Panc1 (cell line): Measurements from ENCODE around the gene GSC2. TPM values are rescaled to one million over a fixed set of nuclear protein-coding genes. Genes with fewer than 3 reads are reported as not detected.
A peak's percentile ranks its signal among the peaks of the same experiment; 100 is the strongest.

Experiments used
- ATAC-seq: fragments of 200-7000 bp; cut with Tn5 transposase; 2 replicates; pipeline ENCODE4 v1.9.1; 2020; ENCODE audit warnings: mild to moderate bottlenecking, moderate library complexity
- BruUV-seq: library from RNA; stranded (reverse); fragments of 400-500 nt; replicated peaks from 2 replicates; lab custom pipeline; 2021; lab: Mats Ljungman, UMichigan
- CTCF ChIA-PET: fragments of 300-600 bp; sonication (Branson Sonifier 250); formaldehyde crosslinking; loops from one replicate; lab custom pipeline; 2022; ENCODE audit warnings: antibody characterized with exemption; lab: Charles Lee
- POLR2A ChIA-PET: fragments of 300-600 bp; sonication (Branson Sonifier 250); formaldehyde crosslinking; loops from one replicate; lab custom pipeline; 2022; ENCODE audit warnings: antibody characterized with exemption; lab: Charles Lee
- DNase-seq: peaks from one replicate; pipeline ENCODE4 v3.0.0-alpha.2; 2010; ENCODE audit warnings: low read depth, low spot score
- H3K27ac ChIP-seq: 2 replicates; pipeline ENCODE4 v1.5.1; 2011; ENCODE audit warnings: mild to moderate bottlenecking, low read length, inconsistent platforms
- H3K27me3 ChIP-seq: fragments of 200-500 bp; sonication (Bioruptor generic); 2 replicates; pipeline ENCODE4 v1.6.0; 2014; ENCODE audit warnings: low read length, inconsistent platforms; ENCODE audit not compliant: control insufficient read depth, insufficient read depth
- H3K36me3 ChIP-seq: fragments of 200-500 bp; sonication (Bioruptor generic); 2 replicates; pipeline ENCODE4 v1.5.1; 2014; ENCODE audit warnings: inconsistent platforms, mild to moderate bottlenecking, low read length, moderate library complexity; ENCODE audit not compliant: control insufficient read depth, insufficient read depth
- H3K4me1 ChIP-seq: 2 replicates; pipeline ENCODE4 v1.5.1; 2011; ENCODE audit warnings: inconsistent platforms, mild to moderate bottlenecking, low read length, moderate library complexity; ENCODE audit not compliant: control insufficient read depth, insufficient read depth
- H3K4me3 ChIP-seq, 2 experiments: 2 replicates each; pipeline ENCODE4 v1.5.1; 2011 to 2012; ENCODE audit warnings: low read depth in 2 of 2, low read length in 2 of 2, mild to moderate bottlenecking in 2 of 2, inconsistent platforms in 1 of 2, moderate library complexity in 1 of 2
- H3K9me3 ChIP-seq: fragments of 200-500 bp; sonication (Bioruptor generic); 2 replicates; pipeline ENCODE4 v1.5.1; 2014; ENCODE audit warnings: low read depth, mild to moderate bottlenecking, inconsistent platforms, low read length, moderate library complexity; ENCODE audit not compliant: control insufficient read depth, insufficient read depth
- CTCF ChIP-seq: fragments of 450-650 bp; IDR thresholded peaks from 2 replicates; pipeline ENCODE4 v1.5.1; 2017; ENCODE audit warnings: mild to moderate bottlenecking
- POLR2AphosphoS5 ChIP-seq: IDR thresholded peaks from 2 replicates; pipeline ENCODE4 v1.6.1; 2012; ENCODE audit warnings: mild to moderate bottlenecking, low read depth, low read length, moderate library complexity
- SIN3A ChIP-seq: IDR thresholded peaks from 2 replicates; pipeline ENCODE4 v1.6.1; 2012; ENCODE audit warnings: low read depth, mild to moderate bottlenecking, low read length, moderate library complexity, borderline replicate concordance; ENCODE audit not compliant: insufficient read depth
- TCF7L2 ChIP-seq: IDR thresholded peaks from 2 replicates; pipeline ENCODE4 v1.6.1; 2011; ENCODE audit warnings: mild to moderate bottlenecking, low read depth, low read length, inconsistent platforms
- in situ Hi-C: cut with HindIII; loops from 2 replicates; pipeline ENCODE4 v1.10.0; 2016; ENCODE audit warnings: low sequenced_read_pairs, low pct_unique_long_range_greater_than_20kb
- intact Hi-C: fragments of 100-400 bp; cut with micrococcal nuclease; formaldehyde crosslinking; loops from one replicate; pipeline ENCODE4 v1.10.0; 2022; ENCODE audit not compliant: unreplicated experiment
- total RNA-seq: library from RNA; stranded (reverse); gene quantifications from one replicate; pipeline ENCODE4 v1.2.1, GENCODE V29; 2021; ENCODE audit not compliant: unreplicated experiment
- TF ChIP-seq, protein P1 (sequence below), 2 experiments: IDR thresholded peaks; 2 replicates each; pipeline ENCODE4 v1.6.1; 2011 to 2012; ENCODE audit warnings: low read depth in 2 of 2, control low read depth in 1 of 2, low read length in 1 of 2, mild to moderate bottlenecking in 1 of 2, moderate library complexity in 1 of 2; ENCODE audit not compliant: insufficient read depth in 1 of 2

GSC2 gene
- total RNA-seq, 1 experiment from 2014 or later = 0.23 TPM

GRCh38 chr22:19143212-19143611 is 6.9 kb downstream of the GSC2 start:
- H3K4me1 ChIP-seq = no peaks in the 10 kb centered on the region
- TF ChIP-seq TCF7L2 (no peak), CTCF (no peak), SIN3A (no peak), POLR2AphosphoS5 (no peak)
- TF ChIP-seq, protein P1, sequence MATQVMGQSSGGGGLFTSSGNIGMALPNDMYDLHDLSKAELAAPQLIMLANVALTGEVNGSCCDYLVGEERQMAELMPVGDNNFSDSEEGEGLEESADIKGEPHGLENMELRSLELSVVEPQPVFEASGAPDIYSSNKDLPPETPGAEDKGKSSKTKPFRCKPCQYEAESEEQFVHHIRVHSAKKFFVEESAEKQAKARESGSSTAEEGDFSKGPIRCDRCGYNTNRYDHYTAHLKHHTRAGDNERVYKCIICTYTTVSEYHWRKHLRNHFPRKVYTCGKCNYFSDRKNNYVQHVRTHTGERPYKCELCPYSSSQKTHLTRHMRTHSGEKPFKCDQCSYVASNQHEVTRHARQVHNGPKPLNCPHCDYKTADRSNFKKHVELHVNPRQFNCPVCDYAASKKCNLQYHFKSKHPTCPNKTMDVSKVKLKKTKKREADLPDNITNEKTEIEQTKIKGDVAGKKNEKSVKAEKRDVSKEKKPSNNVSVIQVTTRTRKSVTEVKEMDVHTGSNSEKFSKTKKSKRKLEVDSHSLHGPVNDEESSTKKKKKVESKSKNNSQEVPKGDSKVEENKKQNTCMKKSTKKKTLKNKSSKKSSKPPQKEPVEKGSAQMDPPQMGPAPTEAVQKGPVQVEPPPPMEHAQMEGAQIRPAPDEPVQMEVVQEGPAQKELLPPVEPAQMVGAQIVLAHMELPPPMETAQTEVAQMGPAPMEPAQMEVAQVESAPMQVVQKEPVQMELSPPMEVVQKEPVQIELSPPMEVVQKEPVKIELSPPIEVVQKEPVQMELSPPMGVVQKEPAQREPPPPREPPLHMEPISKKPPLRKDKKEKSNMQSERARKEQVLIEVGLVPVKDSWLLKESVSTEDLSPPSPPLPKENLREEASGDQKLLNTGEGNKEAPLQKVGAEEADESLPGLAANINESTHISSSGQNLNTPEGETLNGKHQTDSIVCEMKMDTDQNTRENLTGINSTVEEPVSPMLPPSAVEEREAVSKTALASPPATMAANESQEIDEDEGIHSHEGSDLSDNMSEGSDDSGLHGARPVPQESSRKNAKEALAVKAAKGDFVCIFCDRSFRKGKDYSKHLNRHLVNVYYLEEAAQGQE (IDR thresholded peaks at IDR 0.05; ENCODE audit: insufficient read depth in 1 of 2, low read depth in 2 of 2, low read length in 1 of 2) = no peak
- no TSS peak for BruUV-seq
- CTCF ChIA-PET = no interaction called here
- peak overlapping the region; percentile 97 to 98 for H3K4me3 ChIP-seq
- peaks cover 6% of the 10 kb centered on the region for H3K36me3 ChIP-seq
- in situ Hi-C loops = no loop called here
- ATAC-seq = no peak
- H3K27ac ChIP-seq = no peak overlapping the region
- POLR2A ChIA-PET = no interaction called here
- intact Hi-C loops = no loop called here
- no peaks in the 10 kb centered on the region for H3K9me3 ChIP-seq
- DNase-seq = no peak
- H3K27me3 ChIP-seq = no peaks in the 10 kb centered on the region

DNA sequence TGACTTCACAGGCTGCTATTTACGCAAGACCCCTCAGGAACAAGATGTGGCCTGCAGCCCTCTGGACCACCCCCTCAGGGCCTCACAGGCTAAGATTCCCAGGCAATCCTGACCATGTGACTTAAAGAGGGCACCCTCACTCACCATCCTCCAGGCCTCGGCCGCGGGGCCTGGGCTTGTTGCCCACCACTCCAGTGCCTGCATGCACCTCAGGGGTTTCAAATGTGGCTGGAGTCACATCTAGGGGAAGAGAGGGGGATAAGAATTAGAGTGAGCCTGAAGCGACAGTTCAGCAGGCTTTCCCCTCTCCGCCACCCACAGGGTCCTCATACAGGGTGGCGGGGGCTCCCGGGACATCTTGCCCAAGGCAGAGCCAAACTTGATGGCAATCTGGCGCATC is 7.7 kb downstream of the GSC2 start:
- ATAC-seq (no peak), DNase-seq (no peak)
- TF ChIP-seq TCF7L2 (no peak), CTCF (no peak), POLR2AphosphoS5 (no peak)
- TF ChIP-seq, protein P1 (IDR thresholded peaks at IDR 0.05; ENCODE audit: insufficient read depth in 1 of 2, low read depth in 2 of 2, low read length in 1 of 2) = no peak
- Histone ChIP-seq H3K4me1 (no peaks in the 10 kb centered on the region), H3K27me3 (no peaks in the 10 kb centered on the region), H3K4me3 (no peak overlapping the region), H3K27ac (no peak overlapping the region), H3K36me3 (peaks cover 6% of the 10 kb centered on the region), H3K9me3 (no peaks in the 10 kb centered on the region)
- in situ Hi-C loops (no loop called here), intact Hi-C loops (no loop called here)
- CTCF ChIA-PET = no interaction called here
- POLR2A ChIA-PET = no interaction called here
- no TSS peak for BruUV-seq
